Activated T-helper 17 cell treated with anti-CD3 and anti-CD28 coated beads, Interleukin-2, amount 50 U/mL, for 72 hours (primary cell): ENCODE data around the gene SMAD4. TPM values are rescaled to one million over a fixed set of nuclear protein-coding genes. Genes with fewer than 3 reads are reported as not detected.
"Not testable (repeated sequence)": the region's sequence is repeated elsewhere in the genome, so short reads cannot be mapped to it uniquely, and the experiment has no call there.

ENCODE experiments used
- ATAC-seq: fragments of 150-1000 bp; cut with Tn5 transposase; replicated peaks from 2 replicates; pipeline ENCODE4 v1.10.0; 2021; ENCODE audit warnings: mild to moderate bottlenecking, moderate library complexity
- H3K27ac Mint-ChIP-seq: one replicate; pipeline ENCODE4 v1.8.0; 2022; ENCODE audit warnings: mixed read lengths
- H3K27me3 Mint-ChIP-seq: one replicate; pipeline ENCODE4 v1.8.0; 2022; ENCODE audit warnings: mixed read lengths
- H3K36me3 Mint-ChIP-seq: one replicate; pipeline ENCODE4 v1.8.0; 2022; ENCODE audit warnings: low read depth, mild to moderate bottlenecking, mixed read lengths
- H3K4me1 Mint-ChIP-seq: one replicate; pipeline ENCODE4 v1.8.0; 2022; ENCODE audit warnings: mixed read lengths
- H3K4me3 Mint-ChIP-seq: one replicate; pipeline ENCODE4 v1.8.0; 2022; ENCODE audit warnings: mild to moderate bottlenecking, mixed read lengths
- H3K9me3 Mint-ChIP-seq: one replicate; pipeline ENCODE4 v1.8.0; 2022; ENCODE audit warnings: mixed read lengths
- total RNA-seq, 2 donors: library from RNA; stranded (reverse); gene quantifications; one replicate each; pipeline ENCODE4 v1.2.3, GENCODE V29; 2022

The SMAD4 gene
- total RNA-seq, 2 donors from 2014 or later: 74.5 to 92.3 TPM

GRCh38 chr18:51070545-51070944 lies 40.5 kb downstream of the SMAD4 start:
- peak; percentile 93 for ATAC-seq
- Mint-ChIP-seq H3K36me3 (peaks cover 97% of the 10 kb centered on the region), H3K9me3 (no peaks in the 10 kb centered on the region), H3K4me3 (no peak overlapping the region), H3K4me1 (peaks cover 23% of the 10 kb centered on the region), H3K27ac (peak overlapping the region; percentile 38), H3K27me3 (no peaks in the 10 kb centered on the region)

- no peak for ATAC-seq
- Mint-ChIP-seq H3K4me1 (peaks cover 23% of the 10 kb centered on the region), H3K36me3 (peaks cover 98% of the 10 kb centered on the region), H3K9me3 (no peaks in the 10 kb centered on the region), H3K4me3 (no peak overlapping the region), H3K27ac (no peak overlapping the region), H3K27me3 (no peaks in the 10 kb centered on the region)
Observed at GRCh38 chr18:51072586-51073313, 42.7 kb downstream of the SMAD4 start.

- ATAC-seq: no peak
- no peak overlapping the region for H3K4me3 Mint-ChIP-seq
- no peaks in the 10 kb centered on the region for H3K9me3 Mint-ChIP-seq
- peaks cover 21% of the 10 kb centered on the region for H3K4me1 Mint-ChIP-seq
- H3K36me3 Mint-ChIP-seq: peaks cover 98% of the 10 kb centered on the region
- H3K27ac Mint-ChIP-seq: peak overlapping the region; percentile 3
- H3K27me3 Mint-ChIP-seq: no peaks in the 10 kb centered on the region
Observed at GRCh38 chr18:51074605-51075004, 44.6 kb downstream of the SMAD4 start.

GRCh38 chr18:51076503-51076902 lies 46.5 kb downstream of the SMAD4 start:
- H3K4me3 Mint-ChIP-seq: no peak overlapping the region
- no peaks in the 10 kb centered on the region for H3K9me3 Mint-ChIP-seq
- H3K4me1 Mint-ChIP-seq: peaks cover 12% of the 10 kb centered on the region
- no peak overlapping the region for H3K27ac Mint-ChIP-seq
- no peaks in the 10 kb centered on the region for H3K27me3 Mint-ChIP-seq
- no peak for ATAC-seq
- peaks cover 98% of the 10 kb centered on the region for H3K36me3 Mint-ChIP-seq

GRCh38 chr18:51077217-51077616 lies 47.2 kb downstream of the SMAD4 start:
- Mint-ChIP-seq H3K9me3 (no peaks in the 10 kb centered on the region), H3K36me3 (peaks cover 98% of the 10 kb centered on the region), H3K4me3 (no peak overlapping the region), H3K27me3 (no peaks in the 10 kb centered on the region), H3K4me1 (peaks cover 18% of the 10 kb centered on the region), H3K27ac (no peak overlapping the region)
- ATAC-seq: peak; percentile 83

- ATAC-seq: no peak
- Mint-ChIP-seq H3K9me3 (no peaks in the 10 kb centered on the region), H3K4me3 (no peak overlapping the region), H3K27ac (no peak overlapping the region), H3K4me1 (peaks cover 25% of the 10 kb centered on the region), H3K36me3 (peaks cover 97% of the 10 kb centered on the region), H3K27me3 (no peaks in the 10 kb centered on the region)
Observed at GRCh38 chr18:51078026-51078425, 48.0 kb downstream of the SMAD4 start.

- peaks cover 10% of the 10 kb centered on the region for H3K9me3 Mint-ChIP-seq
- H3K4me1 Mint-ChIP-seq: peaks cover 15% of the 10 kb centered on the region
- peak; percentile 67 for ATAC-seq
- no peak overlapping the region for H3K4me3 Mint-ChIP-seq
- H3K27ac Mint-ChIP-seq: peak overlapping the region; percentile 53
- peaks cover 92% of the 10 kb centered on the region for H3K36me3 Mint-ChIP-seq
- H3K27me3 Mint-ChIP-seq: no peaks in the 10 kb centered on the region
Observed at GRCh38 chr18:51082571-51083267, 52.7 kb downstream of the SMAD4 start.

- H3K9me3 Mint-ChIP-seq: peaks cover 11% of the 10 kb centered on the region
- no peak overlapping the region for H3K4me3 Mint-ChIP-seq
- H3K36me3 Mint-ChIP-seq: peaks cover 85% of the 10 kb centered on the region
- H3K27ac Mint-ChIP-seq: no peak overlapping the region
- peaks cover 15% of the 10 kb centered on the region for H3K4me1 Mint-ChIP-seq
- no peaks in the 10 kb centered on the region for H3K27me3 Mint-ChIP-seq
- ATAC-seq: no peak
Observed at GRCh38 chr18:51083398-51083797, 53.4 kb downstream of the SMAD4 start.

- no peak for ATAC-seq
- no peak overlapping the region for H3K4me3 Mint-ChIP-seq
- H3K27ac Mint-ChIP-seq: no peak overlapping the region
- peaks cover 36% of the 10 kb centered on the region for H3K36me3 Mint-ChIP-seq
- H3K9me3 Mint-ChIP-seq: peaks cover 15% of the 10 kb centered on the region
- no peaks in the 10 kb centered on the region for H3K27me3 Mint-ChIP-seq
- H3K4me1 Mint-ChIP-seq: no peaks in the 10 kb centered on the region
Observed at GRCh38 chr18:51088410-51088809, 58.4 kb downstream of the SMAD4 start.

- ATAC-seq: no peak
- no peak overlapping the region for H3K27ac Mint-ChIP-seq
- peaks cover 23% of the 10 kb centered on the region for H3K36me3 Mint-ChIP-seq
- H3K4me1 Mint-ChIP-seq: no peaks in the 10 kb centered on the region
- H3K4me3 Mint-ChIP-seq: no peak overlapping the region
- H3K27me3 Mint-ChIP-seq: no peaks in the 10 kb centered on the region
- peaks cover 15% of the 10 kb centered on the region for H3K9me3 Mint-ChIP-seq
Observed at GRCh38 chr18:51089691-51090090, 59.7 kb downstream of the SMAD4 start.

GRCh38 chr18:51091270-51091669 lies 61.3 kb downstream of the SMAD4 start:
- Mint-ChIP-seq H3K4me3 (no peak overlapping the region), H3K4me1 (no peaks in the 10 kb centered on the region), H3K36me3 (peaks cover 8% of the 10 kb centered on the region), H3K9me3 (peaks cover 15% of the 10 kb centered on the region), H3K27me3 (no peaks in the 10 kb centered on the region), H3K27ac (no peak overlapping the region)
- no peak for ATAC-seq

- Mint-ChIP-seq H3K4me3 (no peak overlapping the region), H3K36me3 (no peaks in the 10 kb centered on the region), H3K9me3 (peaks cover 8% of the 10 kb centered on the region), H3K27me3 (no peaks in the 10 kb centered on the region), H3K4me1 (no peaks in the 10 kb centered on the region), H3K27ac (no peak overlapping the region)
- ATAC-seq: no peak
Observed at GRCh38 chr18:51092117-51092516, 62.1 kb downstream of the SMAD4 start.

GRCh38 chr18:51092967-51093366 lies 63.0 kb downstream of the SMAD4 start:
- not testable (repeated sequence) for H3K27me3 Mint-ChIP-seq, ATAC-seq, H3K9me3 Mint-ChIP-seq, H3K4me3 Mint-ChIP-seq, H3K4me1 Mint-ChIP-seq, H3K36me3 Mint-ChIP-seq, H3K27ac Mint-ChIP-seq

GRCh38 chr18:51097021-51097822 lies 67.2 kb downstream of the SMAD4 start:
- H3K27ac Mint-ChIP-seq: no peak overlapping the region
- ATAC-seq: no peak
- H3K9me3 Mint-ChIP-seq: no peaks in the 10 kb centered on the region
- H3K36me3 Mint-ChIP-seq: no peaks in the 10 kb centered on the region
- no peak overlapping the region for H3K4me3 Mint-ChIP-seq
- no peaks in the 10 kb centered on the region for H3K4me1 Mint-ChIP-seq
- H3K27me3 Mint-ChIP-seq: no peaks in the 10 kb centered on the region
